GM20000 (cell line): ENCODE results near the gene TBC1D16.
"Not testable (repeated sequence)": the region's sequence is repeated elsewhere in the genome, so short reads cannot be mapped to it uniquely, and the experiment has no call there.

ENCODE experiments used
- DNase-seq: peaks from one replicate; pipeline ENCODE4 v3.0.0; 2012; ENCODE audit warnings: low spot score
- TF ChIP-seq, protein P1 (sequence below): IDR thresholded peaks from 2 replicates; pipeline ENCODE4 v1.5.1; 2012; ENCODE audit warnings: mild to moderate bottlenecking, control low read depth; ENCODE audit errors: extremely low read depth, missing control alignments

Gene TBC1D16

DNA sequence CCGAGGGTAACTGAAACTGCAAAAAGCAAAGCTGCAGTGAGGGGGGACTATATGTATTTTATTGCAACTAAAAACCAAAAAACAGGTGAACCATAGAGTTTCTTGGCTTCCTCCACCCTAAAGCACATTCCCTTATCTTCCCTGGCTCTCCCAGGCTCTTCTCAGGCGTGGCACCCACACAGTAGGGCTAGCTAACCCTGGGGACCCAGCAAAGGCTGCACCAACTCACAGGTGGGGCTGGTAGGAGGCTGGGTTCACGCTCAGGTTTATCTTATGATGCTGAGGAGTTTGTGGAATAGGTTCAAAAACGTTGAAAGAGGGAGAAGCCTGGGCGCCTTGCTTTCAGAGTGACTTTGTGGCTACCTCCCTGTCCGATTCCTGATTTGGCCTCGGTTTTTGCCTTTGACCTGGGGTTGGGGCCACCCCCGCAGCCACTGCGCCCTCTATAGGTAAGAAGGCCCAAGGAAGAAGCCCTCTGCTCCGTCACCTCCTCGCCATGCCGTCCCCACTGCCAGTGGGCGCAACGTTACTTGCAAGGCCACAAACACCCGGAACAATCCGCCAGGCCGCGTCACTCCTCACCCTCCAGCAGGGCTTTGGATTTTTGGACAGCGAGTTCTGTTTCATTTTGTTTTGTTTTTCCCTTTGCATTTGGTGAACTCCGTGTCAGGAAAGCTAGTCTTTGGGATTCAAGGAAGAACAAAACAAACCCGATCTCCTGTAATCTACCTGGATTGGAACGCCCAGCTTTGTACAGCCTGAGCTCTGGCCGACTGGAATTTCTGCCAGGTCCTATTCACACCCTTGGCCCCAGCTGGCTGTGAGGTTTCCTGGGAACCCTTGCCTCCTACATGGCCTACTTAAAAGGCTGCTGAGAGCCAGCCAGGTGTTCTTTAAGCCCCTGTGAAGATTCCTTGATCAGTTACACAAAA lies 60.8 kb downstream of the TBC1D16 start:
- no peak for DNase-seq
- TF ChIP-seq, protein P1, sequence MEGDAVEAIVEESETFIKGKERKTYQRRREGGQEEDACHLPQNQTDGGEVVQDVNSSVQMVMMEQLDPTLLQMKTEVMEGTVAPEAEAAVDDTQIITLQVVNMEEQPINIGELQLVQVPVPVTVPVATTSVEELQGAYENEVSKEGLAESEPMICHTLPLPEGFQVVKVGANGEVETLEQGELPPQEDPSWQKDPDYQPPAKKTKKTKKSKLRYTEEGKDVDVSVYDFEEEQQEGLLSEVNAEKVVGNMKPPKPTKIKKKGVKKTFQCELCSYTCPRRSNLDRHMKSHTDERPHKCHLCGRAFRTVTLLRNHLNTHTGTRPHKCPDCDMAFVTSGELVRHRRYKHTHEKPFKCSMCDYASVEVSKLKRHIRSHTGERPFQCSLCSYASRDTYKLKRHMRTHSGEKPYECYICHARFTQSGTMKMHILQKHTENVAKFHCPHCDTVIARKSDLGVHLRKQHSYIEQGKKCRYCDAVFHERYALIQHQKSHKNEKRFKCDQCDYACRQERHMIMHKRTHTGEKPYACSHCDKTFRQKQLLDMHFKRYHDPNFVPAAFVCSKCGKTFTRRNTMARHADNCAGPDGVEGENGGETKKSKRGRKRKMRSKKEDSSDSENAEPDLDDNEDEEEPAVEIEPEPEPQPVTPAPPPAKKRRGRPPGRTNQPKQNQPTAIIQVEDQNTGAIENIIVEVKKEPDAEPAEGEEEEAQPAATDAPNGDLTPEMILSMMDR, result peak; percentile 45

DNA sequence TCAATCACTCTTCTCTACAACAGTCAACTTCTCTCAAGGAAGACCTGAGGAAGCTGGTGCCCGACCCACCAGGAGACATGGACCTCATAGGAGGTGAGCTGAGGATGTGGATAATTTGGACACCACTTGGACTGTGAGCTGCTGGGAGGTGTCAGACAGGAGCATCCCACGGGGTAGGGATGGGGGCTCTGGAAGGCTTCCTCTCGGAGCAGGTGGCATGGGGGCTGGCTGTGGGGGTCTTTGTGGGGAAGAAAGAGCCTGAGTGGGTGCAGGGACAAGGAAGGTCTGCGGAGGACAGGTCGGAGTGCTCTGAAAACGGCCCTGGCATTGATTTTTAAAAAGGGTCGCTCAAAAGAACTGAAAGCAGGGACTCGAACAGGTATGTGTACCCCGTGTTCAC lies 64.0 kb downstream of the TBC1D16 start:
- DNase-seq, result no peak
- TF ChIP-seq, protein P1, result no peak

DNA sequence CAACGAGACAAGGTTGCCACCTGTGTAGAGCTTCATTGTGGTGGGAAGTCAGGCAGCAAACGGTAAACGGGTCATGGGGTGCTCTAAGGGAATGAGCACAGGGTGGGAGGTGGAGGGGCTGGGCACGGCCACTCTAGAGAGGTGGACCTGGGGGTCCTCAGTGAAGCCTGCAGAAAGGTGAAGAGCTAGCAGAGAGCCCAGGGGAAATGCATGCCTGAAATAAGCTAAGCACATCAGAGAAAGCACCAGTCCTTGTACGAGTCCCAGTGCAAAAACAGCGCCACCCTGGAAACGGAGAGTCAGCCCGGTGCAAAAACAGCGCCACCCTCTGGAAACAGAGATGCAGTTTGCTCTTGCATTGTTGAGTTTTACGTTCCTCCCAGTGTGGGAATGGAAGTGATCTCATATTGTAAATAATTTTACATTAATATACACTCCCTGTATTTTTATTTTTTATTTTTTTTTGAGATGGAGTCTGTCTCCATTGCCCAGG lies 65.0 kb downstream of the TBC1D16 start:
- TF ChIP-seq, protein P1, result peak; percentile 17

DNA sequence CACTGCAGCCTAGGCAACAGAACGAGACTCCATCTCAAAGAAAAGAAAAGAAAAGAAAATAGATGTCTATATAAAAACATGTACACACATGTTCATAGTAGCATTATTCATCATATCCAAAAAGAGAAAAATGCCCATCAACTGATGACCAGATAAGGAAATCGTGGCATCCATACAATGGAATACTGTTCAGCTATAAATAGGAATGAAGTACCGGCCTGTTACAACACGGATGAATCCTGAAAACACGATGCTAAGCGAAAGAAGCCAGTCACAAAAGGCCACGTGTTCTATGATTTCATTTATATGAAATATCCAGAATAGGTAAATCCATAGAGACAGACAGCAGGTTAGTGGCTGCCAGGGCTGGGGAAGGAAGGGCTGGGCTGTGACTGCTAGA lies 65.8 kb downstream of the TBC1D16 start:
- DNase-seq, result no peak
- TF ChIP-seq, protein P1, result no peak

More for the DNA sequence above, 65.0 kb downstream of the TBC1D16 start:
- DNase-seq, result peak; percentile 46

DNA sequence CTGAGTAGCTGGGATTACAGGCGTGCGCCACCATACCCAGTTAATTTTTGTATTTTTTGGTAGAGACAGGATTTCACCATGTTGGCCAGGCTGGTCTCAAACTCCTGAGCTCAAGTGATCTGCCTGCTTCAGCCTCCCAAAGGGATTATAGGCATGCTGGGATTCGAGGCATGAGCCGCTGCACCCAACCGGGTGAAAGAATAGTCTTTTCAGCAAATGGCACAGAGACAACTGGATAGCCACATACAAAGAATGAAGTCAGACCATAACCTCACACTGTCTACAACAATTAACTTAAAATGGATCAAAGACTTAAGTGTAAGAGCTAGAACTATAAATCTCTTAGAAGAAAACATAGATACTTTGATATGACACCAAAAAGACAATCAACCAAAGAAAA lies 67.6 kb downstream of the TBC1D16 start:
- no peak for DNase-seq
- TF ChIP-seq, protein P1, result no peak

DNA sequence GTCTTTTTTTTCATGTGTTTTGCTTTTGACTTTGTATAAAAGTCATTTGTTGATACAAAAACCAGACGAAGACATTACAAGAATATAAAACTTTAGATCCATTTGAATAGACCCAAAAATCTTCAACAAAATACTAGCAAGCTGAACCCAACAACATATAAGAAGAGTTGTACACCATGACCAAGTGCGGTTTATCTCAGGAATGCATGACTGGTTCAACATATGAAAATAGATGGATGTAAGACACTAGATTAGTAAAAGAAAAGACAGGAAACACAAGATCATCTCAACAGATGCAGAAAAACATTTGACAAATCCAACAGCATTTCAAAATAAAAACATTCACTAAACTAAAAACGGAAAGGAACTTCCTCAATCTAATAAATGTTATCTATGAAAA lies 69.0 kb downstream of the TBC1D16 start:
- no peak for DNase-seq
- TF ChIP-seq, protein P1, result no peak

DNA sequence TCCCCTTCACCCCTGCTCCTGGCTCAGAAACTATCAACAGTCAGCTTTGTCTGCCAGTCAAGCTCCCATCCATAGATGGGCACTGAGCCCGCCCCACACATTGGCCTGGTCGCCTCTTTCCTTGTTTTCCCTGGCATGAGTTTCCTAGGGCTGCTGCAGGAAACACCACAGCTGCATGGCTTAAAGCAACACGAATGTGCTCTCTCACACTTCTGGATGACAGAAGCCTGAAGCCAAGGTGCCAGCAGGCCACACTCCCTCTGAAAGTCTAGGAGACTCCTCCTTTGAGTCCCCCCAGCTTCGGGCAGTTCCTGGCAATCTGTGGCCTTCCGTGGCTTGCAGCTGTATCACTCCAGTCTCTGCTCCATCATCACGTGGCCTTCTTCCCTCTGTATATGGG lies 69.9 kb downstream of the TBC1D16 start:
- TF ChIP-seq, protein P1, result no peak
- no peak for DNase-seq

DNA sequence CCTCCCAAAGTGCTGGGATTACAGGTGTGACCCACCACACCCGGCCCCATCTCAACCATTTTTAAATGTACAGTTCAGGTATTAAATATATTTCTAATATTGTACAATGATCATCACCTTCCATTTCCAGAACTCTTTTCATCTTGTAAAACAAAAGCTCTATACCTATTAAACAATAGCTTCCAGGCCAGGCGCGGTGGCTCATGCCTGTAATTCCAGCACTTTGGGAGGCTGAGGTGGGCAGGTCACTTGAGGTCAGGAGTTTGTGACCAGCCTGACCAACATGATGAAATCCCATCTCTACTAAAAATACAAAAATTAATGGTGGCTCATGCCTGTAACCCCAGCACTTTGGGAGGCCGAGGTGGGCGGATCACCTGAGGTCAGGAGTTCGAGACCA lies 73.2 kb downstream of the TBC1D16 start:
- DNase-seq, result not testable (repeated sequence)

DNA sequence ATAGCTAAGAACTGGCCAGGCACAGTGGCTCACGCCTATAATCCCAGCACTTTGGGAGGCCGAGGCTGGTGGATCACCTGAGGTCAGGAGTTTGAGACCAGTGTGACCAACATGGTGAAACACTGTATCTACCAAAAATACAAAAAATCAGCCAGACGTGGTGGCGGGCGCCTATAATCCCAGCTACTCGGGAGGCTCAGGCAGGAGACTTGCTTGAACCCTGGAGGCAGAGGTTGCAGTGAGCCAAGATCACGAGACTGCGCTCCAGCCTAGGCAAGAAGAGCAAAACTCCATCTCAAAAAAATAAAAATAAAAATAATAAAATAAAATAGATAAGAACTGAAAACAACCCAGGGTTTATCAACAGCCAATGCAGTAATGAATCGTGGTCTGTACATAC lies 74.1 kb downstream of the TBC1D16 start:
- DNase-seq, result not testable (repeated sequence)
